ENCODE results near the gene MRPS2. TPM values are rescaled to one million over a fixed set of nuclear protein-coding genes. Genes with fewer than 3 reads are reported as not detected.

MRPS2 gene
- polyA plus RNA-seq, 1 donor (not counting 4 experiments of a cell fraction or from before 2014, with no cell fraction given) = 44.7 TPM

DNA sequence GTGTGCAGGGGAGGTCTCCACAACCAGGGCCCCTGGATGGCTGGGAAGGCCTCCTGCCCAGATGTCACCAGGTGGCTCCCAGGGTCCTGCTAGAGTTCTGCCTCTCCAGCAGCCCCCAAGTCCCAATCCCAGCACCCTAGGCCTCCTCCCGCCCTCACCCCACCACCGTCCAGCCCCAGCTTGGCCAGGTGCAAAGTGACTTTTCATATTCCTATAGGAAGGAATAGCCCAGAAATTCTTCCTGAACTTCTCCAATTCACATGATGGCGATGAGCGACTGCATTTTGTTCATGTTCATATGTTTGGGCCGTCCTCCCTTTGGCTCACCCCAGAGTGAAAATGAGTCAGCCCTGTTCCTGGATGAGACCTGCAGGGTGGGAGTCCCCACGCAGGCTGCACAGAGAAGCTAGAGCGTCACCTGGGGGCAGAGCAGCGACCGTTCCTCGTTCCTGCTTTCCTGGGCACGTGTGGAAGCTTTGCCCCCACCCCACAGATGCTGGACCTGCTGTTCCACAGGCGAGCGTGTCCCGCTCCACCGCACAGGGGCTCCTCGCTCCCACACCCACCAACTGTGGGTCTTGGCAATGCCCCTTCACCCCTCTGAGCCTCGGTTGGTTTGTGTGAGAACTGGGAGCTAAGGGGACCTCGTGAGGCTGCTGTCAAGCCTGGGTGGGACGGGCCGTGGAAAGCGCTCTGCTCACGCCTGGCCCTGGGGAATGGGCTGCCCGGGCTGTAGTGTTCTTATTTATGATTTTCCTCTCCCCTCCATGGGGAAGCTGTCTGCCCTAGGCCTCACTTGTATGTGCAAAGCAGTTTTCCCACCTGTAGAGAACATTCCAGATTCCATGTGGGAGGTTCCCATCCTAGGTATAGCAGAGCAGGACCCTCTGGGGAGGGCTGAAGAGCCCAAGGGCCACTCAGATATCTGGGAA lies 6.9 kb downstream of the MRPS2 start:
- Histone ChIP-seq H3K36me3 (ENCODE audit: control insufficient read depth in 2 of 2, extremely low read depth in 1 of 2, insufficient read depth in 2 of 2, low read length in 2 of 2) (peaks cover 21 to 22% of the 10 kb centered on the region in 2 experiments), H4K20me1 (ENCODE audit: control insufficient read depth, extremely low read depth, insufficient read depth, low read length) (peaks cover 5% of the 10 kb centered on the region), H3K79me2 (ENCODE audit: control insufficient read depth, insufficient read depth, low read length) (peaks cover 13% of the 10 kb centered on the region), H3K4me2 (ENCODE audit: control insufficient read depth, extremely low read depth, insufficient read depth, low read depth, low read length) (no peak overlapping the region), H3K27ac (ENCODE audit: control insufficient read depth, insufficient read depth, low read length) (no peak overlapping the region), H3K4me1 (ENCODE audit: control insufficient read depth, extremely low read depth, insufficient read depth, low read length) (peaks cover 13% of the 10 kb centered on the region), H3K4me3 (ENCODE audit: control insufficient read depth in 2 of 3, extremely low read depth in 1 of 3, insufficient read depth in 2 of 3, low read depth in 1 of 3, low read length in 3 of 3) (no peak overlapping the region), H3K9me3 (ENCODE audit: control insufficient read depth, low read depth, low read length) (no peaks in the 10 kb centered on the region), H3K27me3 (ENCODE audit: control insufficient read depth, extremely low read depth, insufficient read depth, low read length) (no peaks in the 10 kb centered on the region), H3K9me1 (ENCODE audit: control insufficient read depth, extremely low read depth, insufficient read depth, low read length) (no peaks in the 10 kb centered on the region), H2AFZ (ENCODE audit: control insufficient read depth, low read length) (no peak overlapping the region), H3K9ac (ENCODE audit: control insufficient read depth, extremely low read depth, insufficient read depth, low read length) (no peak overlapping the region)
- FAIRE-seq (no peak), DNase-seq (ENCODE audit: low read depth, low spot score) (no peak)
- no peak for TF ChIP-seq CTCF (optimal IDR thresholded peaks at IDR 0.05 in 1 of 3, IDR thresholded peaks at IDR 0.05 in 1 of 3, conservative IDR thresholded peaks at IDR 0.05 in 1 of 3; ENCODE audit: extremely low read depth in 1 of 3, insufficient read depth in 2 of 3, low read length in 3 of 3)
- no peak for TF ChIP-seq EZH2 (IDR thresholded peaks at IDR 0.05; ENCODE audit: low read length)
- dilution Hi-C loops (cut with MboI; ENCODE audit: extremely low pct_ligation_motif_present, low sequenced_read_pairs) = no loop called here

DNA sequence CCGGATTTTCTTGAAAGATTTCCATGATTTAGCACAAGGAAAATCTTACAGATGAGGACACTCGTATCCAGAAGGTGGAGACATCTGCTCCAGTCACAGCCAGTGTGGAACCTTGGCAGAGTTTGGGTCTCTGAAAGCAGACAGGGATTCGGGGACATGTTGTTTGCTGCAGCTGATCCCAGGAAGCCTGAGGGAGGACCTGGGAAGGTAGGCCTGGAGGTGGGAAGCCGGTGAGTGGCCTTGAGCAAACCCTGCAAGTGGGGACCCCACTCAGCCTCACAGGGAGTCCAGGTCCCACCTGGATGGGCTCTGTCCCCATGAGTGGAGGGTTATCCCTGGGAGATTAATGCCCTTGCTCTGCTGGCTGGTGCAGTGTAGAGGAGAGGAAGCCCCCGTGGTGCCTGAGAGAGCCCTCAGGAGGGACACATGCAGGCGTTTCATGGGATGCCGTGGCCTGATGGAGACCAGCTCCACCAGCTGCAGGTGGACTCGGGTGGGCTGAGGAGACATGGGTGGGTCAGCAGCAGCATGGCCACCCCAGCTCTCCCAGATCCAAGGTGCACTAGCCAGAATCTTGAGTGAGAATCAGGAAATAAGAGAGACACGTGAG lies 7.8 kb downstream of the MRPS2 start:
- DNase-seq (ENCODE audit: low read depth, low spot score) = no peak
- Histone ChIP-seq H4K20me1 (ENCODE audit: control insufficient read depth, extremely low read depth, insufficient read depth, low read length) (peaks cover 5% of the 10 kb centered on the region), H3K4me2 (ENCODE audit: control insufficient read depth, extremely low read depth, insufficient read depth, low read depth, low read length) (no peak overlapping the region), H3K27me3 (ENCODE audit: control insufficient read depth, extremely low read depth, insufficient read depth, low read length) (no peaks in the 10 kb centered on the region), H3K9me3 (ENCODE audit: control insufficient read depth, low read depth, low read length) (no peaks in the 10 kb centered on the region), H2AFZ (ENCODE audit: control insufficient read depth, low read length) (no peak overlapping the region), H3K9ac (ENCODE audit: control insufficient read depth, extremely low read depth, insufficient read depth, low read length) (no peak overlapping the region), H3K4me1 (ENCODE audit: control insufficient read depth, extremely low read depth, insufficient read depth, low read length) (peaks cover 13% of the 10 kb centered on the region), H3K36me3 (ENCODE audit: control insufficient read depth in 2 of 2, extremely low read depth in 1 of 2, insufficient read depth in 2 of 2, low read length in 2 of 2) (peaks cover 14 to 17% of the 10 kb centered on the region in 2 experiments), H3K79me2 (ENCODE audit: control insufficient read depth, insufficient read depth, low read length) (peaks cover 4% of the 10 kb centered on the region), H3K27ac (ENCODE audit: control insufficient read depth, insufficient read depth, low read length) (no peak overlapping the region), H3K4me3 (ENCODE audit: control insufficient read depth in 2 of 3, extremely low read depth in 1 of 3, insufficient read depth in 2 of 3, low read depth in 1 of 3, low read length in 3 of 3) (no peak overlapping the region), H3K9me1 (ENCODE audit: control insufficient read depth, extremely low read depth, insufficient read depth, low read length) (no peaks in the 10 kb centered on the region)
- no peak for FAIRE-seq
- TF ChIP-seq CTCF (optimal IDR thresholded peaks at IDR 0.05 in 1 of 3, IDR thresholded peaks at IDR 0.05 in 1 of 3, conservative IDR thresholded peaks at IDR 0.05 in 1 of 3; ENCODE audit: extremely low read depth in 1 of 3, insufficient read depth in 2 of 3, low read length in 3 of 3) (no peak), EZH2 (IDR thresholded peaks at IDR 0.05; ENCODE audit: low read length) (no peak)
- dilution Hi-C loops (cut with MboI; ENCODE audit: extremely low pct_ligation_motif_present, low sequenced_read_pairs) = no loop called here

All from keratinocyte (primary cell).